ENCODE data around the gene COL6A1.

COL6A1 gene

DNA sequence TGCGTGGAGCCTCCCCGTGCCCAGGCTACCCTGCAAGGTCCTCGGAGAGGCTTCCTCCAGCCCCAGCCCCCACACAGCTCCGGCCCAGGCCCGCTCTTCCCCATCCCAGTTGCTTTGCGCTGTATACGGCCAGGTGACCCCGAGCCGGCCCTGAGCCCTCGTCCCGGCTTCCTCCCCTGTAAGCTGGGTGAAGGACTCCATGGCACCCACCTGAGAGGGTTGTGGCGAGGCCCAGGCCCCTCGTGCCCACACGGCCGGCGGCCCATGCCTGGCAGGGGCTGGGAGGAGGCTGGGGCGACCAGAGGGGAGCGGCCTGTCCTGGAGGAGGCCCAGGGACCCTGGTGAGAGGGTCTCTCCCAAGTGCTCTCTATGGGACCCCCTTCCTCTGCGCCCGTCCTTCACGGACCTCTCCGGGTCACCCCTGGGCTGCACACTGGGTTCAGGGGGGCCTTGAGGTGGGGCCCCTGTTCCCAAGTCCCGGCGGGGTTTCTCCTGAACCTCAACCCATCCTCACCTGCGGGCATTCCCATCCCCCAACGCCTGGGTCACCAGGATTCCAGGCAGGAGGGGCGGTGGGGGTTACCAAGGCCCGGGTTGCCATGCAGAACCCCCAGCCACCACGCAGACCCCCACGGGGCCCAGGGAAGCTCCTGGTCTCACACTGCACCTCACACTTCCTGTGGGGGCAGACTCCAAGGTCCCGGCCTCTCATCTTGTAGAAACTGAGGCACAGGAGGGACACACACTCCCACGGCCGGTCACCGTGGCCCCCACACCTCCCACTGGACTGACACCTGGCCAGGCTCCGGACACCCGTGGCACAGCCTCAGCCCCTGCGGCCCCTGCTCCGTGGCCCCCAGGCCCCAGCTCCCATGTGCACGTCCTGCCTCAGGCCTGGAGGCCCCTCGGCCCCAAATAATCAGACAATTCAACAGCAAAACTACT is 25.2 kb downstream of the COL6A1 start:
- DNase-seq, result no peak

DNA sequence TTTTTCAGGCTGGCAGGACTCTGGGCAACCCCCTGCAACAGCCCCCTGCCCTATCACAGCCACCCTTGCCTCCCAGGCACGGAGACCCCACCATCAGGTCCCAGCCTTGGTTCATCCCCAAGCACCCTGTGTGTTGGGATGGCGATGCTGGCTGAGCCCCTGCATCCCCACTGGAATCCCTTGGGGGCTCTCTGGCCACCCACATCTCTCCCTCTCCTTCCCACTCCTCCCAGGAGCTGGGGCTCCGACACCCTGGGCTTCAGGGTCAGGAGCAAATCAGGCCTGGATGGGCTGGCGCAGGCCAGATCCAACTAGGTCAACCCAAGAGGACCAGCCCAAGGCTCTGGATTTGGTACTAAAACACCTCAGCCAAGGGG is 25.9 kb downstream of the COL6A1 start:
- no peak for DNase-seq

GRCh38 chr21:46008893-46009621 is 27.5 kb downstream of the COL6A1 start:
- no peak for DNase-seq

GRCh38 chr21:46009951-46010705 is 28.6 kb downstream of the COL6A1 start:
- no peak for DNase-seq

- no peak for DNase-seq
Observed at GRCh38 chr21:46011267-46011967, 29.8 kb downstream of the COL6A1 start.

DNA sequence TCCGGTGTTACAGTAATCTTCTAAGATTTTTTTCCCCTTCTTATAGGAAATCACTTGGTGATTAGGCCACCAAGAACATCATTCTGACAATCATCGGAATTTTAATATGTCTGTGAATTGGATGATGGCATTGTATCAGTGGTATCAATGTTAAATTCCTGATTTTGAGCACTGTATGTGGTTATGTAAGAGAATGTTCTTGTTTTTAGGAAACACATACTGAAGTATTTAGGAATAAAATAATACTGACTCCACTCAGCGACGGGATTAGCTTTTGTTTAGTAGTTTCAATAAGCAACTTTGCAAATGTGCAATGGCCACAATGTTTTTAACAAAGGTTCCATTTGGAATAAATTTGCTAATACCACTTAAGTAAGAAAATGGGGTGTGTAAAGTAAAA is 30.6 kb downstream of the COL6A1 start:
- no peak for DNase-seq

DNA sequence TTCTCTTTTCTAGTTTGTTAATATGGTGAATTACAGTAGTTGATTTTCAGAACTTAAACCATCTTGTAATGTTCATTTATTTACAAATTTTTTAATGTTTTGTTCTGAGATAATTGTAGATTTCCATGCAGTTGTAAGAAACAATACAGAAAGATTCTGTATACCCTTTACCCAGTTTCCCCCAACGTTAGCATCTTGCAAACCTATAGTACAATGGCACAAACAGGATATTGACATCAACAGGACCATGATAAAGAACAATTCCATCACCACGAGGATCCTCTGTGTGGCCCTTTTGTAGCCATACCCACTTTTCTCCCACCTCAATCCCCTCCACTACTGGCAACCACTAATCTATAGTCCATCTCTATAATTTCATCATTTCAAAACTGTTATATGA is 33.3 kb downstream of the COL6A1 start:
- no peak for DNase-seq

DNA sequence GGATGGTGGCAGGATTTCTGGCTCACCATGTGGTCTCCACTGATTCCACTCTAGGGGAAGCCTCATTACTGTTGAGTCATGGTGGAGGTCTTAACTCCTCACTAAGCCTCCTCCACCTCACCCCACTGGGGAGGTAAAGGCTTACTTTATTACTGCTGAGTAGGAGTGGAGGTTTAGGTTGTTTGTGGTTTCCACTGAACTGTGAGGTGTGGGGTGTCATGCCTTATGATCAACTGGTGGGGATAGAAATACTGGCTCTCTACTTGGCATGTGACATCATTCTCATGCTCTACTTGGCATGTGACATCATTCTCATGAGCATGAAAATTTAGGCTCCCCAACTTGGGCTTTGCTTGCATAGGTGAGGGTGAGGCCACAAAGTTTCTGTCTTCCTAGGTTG is 35.6 kb downstream of the COL6A1 start:
- DNase-seq, result no peak

- DNase-seq, result no peak
Observed at GRCh38 chr21:46017695-46018094, 36.1 kb downstream of the COL6A1 start.

DNA sequence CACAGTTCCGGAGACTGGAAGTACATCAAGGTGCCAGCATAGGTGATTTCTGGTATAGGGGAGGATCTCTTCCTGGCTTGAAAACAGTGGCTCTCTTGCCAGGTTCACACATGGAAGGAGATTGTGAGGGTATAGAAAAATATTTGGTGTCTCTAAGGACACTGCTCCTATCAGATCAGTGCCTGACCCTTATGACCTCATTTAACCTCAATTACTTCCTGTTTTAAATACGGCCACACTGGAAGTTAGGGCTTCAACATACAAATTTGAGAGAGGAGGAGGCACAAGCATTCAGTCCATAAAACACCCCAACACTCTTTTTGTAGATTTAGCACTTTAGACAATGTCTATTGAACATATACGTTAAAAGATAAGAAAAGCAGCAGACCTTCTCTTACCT is 37.0 kb downstream of the COL6A1 start:
- DNase-seq, result no peak

DNA sequence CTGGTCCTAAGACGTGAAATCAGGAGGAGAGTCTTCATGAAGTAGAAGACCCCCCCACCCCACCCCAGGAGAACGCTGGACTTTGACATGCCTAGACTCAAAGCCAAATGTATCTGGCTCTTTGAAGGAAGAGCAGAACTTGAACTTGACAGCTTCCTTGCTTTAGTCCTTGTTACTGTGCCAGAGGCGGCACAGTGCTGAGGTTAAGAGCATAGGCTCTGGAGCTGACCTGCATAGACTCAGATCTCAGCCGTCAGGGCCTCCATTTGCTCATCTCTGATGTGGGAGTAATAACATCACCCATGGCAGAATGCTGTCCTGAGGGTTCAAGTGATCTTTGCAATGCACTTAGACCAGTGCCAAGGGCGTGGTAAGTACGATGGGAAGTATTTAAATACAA is 39.0 kb downstream of the COL6A1 start:
- no peak for DNase-seq

GRCh38 chr21:46021398-46021797 is 39.8 kb downstream of the COL6A1 start:
- no peak for DNase-seq

DNA sequence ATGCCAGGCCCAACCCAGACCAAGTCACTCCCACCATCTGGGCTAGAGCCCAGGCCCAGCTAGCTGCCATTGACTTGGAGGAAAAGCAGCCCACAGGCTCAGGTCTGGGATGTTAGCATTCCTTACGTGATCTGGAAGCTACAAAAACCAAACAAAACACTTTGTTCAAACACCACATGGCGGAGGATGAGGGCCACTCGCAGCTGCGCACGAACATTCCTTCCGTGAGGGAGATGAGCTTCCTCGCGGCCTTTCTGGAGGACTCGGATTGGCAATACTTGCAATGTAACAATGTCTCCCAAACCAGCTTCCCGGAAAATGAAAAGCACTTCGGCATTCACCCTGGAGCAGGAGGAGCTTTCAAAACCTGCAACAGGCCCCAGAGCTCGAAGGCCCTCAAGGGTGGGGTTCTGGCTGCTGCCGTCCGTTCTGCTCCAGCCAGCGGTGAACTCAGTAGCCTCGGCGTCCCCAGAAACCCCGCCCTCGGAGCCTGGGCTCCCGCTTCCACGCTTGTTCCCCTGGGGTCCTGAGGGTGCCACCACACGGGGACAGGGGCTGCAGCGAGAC is 40.5 kb downstream of the COL6A1 start:
- DNase-seq, result no peak

DNA sequence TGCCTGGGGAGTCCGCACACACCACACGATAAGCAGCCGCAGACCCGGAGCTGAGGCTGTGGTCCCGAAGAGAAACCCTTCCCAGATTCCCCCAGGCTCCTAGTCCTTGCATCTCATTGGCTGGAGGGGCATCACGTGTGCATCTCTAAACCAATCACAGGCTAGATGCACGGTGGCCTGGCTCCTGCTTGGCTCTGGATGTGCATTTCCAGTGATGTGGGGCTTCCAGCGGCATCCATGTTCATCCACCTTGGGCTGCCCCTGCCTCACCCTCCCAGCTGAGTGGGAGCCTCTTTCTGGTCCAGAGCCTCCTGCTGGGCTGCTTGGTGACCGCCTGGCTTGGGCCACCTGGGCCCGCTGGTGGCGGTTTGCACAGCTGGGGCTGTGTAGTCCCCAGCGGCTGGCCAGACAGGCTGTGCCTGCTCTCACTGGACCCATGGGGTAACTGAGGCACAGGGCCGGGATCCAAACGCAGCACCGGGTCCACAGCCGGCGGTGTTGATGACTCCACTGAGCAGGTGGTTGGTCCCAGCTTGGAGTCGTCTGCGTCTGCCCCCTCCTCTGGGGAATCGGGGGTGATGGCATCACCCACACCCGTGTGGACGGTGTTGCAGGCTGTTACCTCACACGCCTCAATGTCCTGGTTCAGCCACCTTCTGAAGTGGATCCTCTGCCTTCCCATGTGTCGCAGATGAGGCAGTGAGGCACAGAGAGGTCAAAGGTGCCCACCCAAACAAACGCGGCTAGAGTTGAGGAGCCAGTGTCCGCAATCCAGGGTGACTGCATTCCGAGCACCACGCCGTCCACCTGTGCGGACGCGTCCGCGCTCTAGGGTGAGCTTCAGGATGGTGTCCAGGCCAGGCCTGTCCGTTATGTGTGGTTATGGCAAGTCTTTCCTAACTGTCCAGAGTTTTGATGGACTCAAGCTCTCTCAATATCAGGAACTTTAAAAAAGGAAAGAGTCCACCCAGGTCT is 41.3 kb downstream of the COL6A1 start:
- DNase-seq, result no peak

DNA sequence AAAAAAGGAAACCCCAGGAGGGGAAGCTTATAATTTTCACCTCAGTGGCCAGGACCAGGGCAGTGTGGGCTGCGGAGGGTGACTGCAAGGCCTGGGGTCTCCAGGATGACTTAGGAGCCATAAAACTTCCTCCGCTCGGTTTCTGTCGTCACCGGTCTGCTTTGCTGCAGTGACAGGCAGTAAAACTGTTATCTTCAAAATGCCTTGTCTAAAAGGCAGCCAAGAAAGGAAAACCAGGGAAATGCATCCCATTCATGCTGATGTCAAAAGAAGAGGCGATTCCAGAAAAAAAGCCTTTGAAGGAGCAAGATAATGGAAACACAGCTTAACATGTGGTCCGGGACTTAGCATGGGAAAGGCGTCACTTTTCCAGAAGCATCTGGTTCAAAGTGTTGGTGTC is 42.0 kb downstream of the COL6A1 start:
- DNase-seq, result no peak

DNA sequence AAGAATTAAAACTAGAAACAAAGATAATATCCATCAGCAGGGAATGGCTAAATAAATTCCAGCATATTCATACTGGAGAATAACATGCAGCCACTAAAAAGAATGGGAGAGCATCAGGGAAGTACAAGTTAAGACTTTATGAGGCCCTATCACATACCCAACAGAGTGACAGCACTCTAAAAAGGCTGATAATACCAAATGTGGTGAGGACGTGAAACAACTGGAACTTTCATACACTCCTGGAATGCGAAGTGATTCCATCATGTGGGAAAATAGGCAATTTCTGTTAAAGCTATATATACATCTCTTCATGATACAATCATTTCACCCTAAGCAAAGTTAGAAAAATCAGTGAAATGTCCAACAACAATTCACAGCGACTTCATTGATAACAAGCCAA is 42.6 kb downstream of the COL6A1 start:
- DNase-seq, result no peak

DNA sequence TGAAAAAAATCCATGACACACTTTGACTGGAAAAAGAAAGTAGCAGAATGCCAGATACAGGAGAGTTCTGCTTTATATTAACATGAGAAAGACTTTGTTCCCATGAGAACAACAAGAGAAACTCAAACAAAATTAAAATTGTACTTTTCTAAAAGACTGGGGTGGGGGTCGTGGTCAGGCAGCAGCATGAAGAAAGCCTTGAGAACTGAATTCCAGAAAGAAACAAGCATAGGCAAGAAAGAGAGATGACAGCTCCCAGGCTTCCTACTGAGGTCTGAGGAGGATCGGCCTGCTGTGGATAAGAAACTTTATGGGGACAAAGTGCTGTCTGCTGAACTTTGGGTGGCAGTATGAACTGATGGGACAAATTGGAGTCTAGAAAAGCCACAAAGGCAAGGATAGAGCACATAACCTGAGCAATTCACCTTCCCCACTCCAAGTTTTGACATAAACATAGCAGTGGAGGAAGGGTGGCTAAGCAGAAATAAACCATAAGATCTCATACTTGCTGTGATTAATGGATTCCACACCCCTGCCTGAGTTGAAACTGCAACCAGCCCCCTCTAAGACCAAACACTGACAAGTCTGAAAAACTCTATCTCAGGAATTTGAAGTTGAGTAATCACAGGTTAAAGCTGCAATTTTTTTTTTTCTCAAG is 43.7 kb downstream of the COL6A1 start:
- DNase-seq, result no peak

- DNase-seq, result no peak
Observed at GRCh38 chr21:46027851-46028493, 46.4 kb downstream of the COL6A1 start.

GRCh38 chr21:46028573-46029091 is 47.1 kb downstream of the COL6A1 start:
- DNase-seq, result no peak

All from Kasumi-1 (cell line).